GM23338 (cell line): ENCODE measurements around the gene RNF217. TPM values are rescaled to one million over a fixed set of nuclear protein-coding genes. Genes with fewer than 3 reads are reported as not detected.

Experiments used
- ATAC-seq: fragments of 200-7000 bp; cut with Tn5 transposase; 3 replicates; pipeline ENCODE4 v1.9.1; 2020
- DNase-seq: peaks from one replicate; pipeline ENCODE4 v3.0.0-alpha.2; 2015; ENCODE audit warnings: low spot score
- H2AFZ ChIP-seq: fragments of 200-600 bp; sonication (generic); 2 replicates; pipeline ENCODE4 v1.8.0; 2016; ENCODE audit warnings: antibody characterized with exemption, mild to moderate bottlenecking, moderate library complexity
- H3F3A ChIP-seq: fragments of 200-600 bp; sonication (generic); replicated peaks from 2 replicates; pipeline ENCODE4 v1.8.0; 2017; ENCODE audit warnings: antibody characterized with exemption, mixed run types, low read depth
- H3K27ac ChIP-seq: fragments of 200-600 bp; sonication (generic); 2 replicates; pipeline ENCODE4 v1.6.1; 2016; ENCODE audit warnings: low read depth
- H3K27me3 ChIP-seq: fragments of 200-600 bp; sonication (generic); 2 replicates; pipeline ENCODE4 v1.8.0; 2016; ENCODE audit warnings: mild to moderate bottlenecking, mixed run types, moderate library complexity; ENCODE audit not compliant: insufficient read depth
- H3K36me3 ChIP-seq: fragments of 200-600 bp; sonication (generic); 2 replicates; pipeline ENCODE4 v1.8.0; 2016; ENCODE audit warnings: mild to moderate bottlenecking; ENCODE audit not compliant: insufficient read depth
- H3K4me1 ChIP-seq: fragments of 200-600 bp; sonication (generic); 2 replicates; pipeline ENCODE4 v1.8.0; 2016; ENCODE audit warnings: mild to moderate bottlenecking, moderate library complexity; ENCODE audit not compliant: insufficient read depth
- H3K4me2 ChIP-seq: fragments of 200-600 bp; sonication (generic); 2 replicates; pipeline ENCODE4 v1.7.1; 2017; ENCODE audit warnings: mixed run types
- H3K4me3 ChIP-seq: fragments of 200-600 bp; sonication (generic); 2 replicates; pipeline ENCODE4 v1.6.1; 2016; ENCODE audit warnings: mixed run types
- H3K79me2 ChIP-seq: fragments of 200-600 bp; sonication (generic); replicated peaks from 2 replicates; pipeline ENCODE4 v1.8.0; 2017; ENCODE audit warnings: mild to moderate bottlenecking; ENCODE audit not compliant: insufficient read depth
- H3K9me2 ChIP-seq: fragments of 200-600 bp; sonication (generic); 2 replicates; pipeline ENCODE4 v1.8.0; 2017; ENCODE audit not compliant: insufficient read depth
- H4K20me1 ChIP-seq: fragments of 200-600 bp; sonication (generic); replicated peaks from 2 replicates; pipeline ENCODE4 v1.8.0; 2017; ENCODE audit warnings: mild to moderate bottlenecking; ENCODE audit not compliant: insufficient read depth
- H3K27ac Mint-ChIP-seq: 2 replicates; pipeline ENCODE4 v1.8.0; 2020; ENCODE audit warnings: inconsistent platforms, mild to moderate bottlenecking, moderate library complexity, mixed read lengths
- H3K27me3 Mint-ChIP-seq: 3 replicates; pipeline ENCODE4 v1.8.0; 2022; ENCODE audit warnings: low read depth, mild to moderate bottlenecking, moderate library complexity, mixed read lengths, inconsistent platforms; ENCODE audit not compliant: insufficient read depth, poor library complexity
- H3K36me3 Mint-ChIP-seq: 3 replicates; pipeline ENCODE4 v1.8.0; 2021; ENCODE audit warnings: low read depth, mild to moderate bottlenecking, inconsistent platforms, moderate library complexity, mixed read lengths
- H3K4me1 Mint-ChIP-seq: 3 replicates; pipeline ENCODE4 v1.8.0; 2020; ENCODE audit warnings: mild to moderate bottlenecking, inconsistent platforms, mixed read lengths
- H3K4me3 Mint-ChIP-seq: 3 replicates; pipeline ENCODE4 v1.8.0; 2021; ENCODE audit warnings: moderate library complexity, mild to moderate bottlenecking, inconsistent platforms, mixed read lengths
- H3K9me3 Mint-ChIP-seq: 3 replicates; pipeline ENCODE4 v1.8.0; 2020; ENCODE audit warnings: moderate library complexity, mild to moderate bottlenecking, inconsistent platforms, mixed read lengths
- CREB1 ChIP-seq: fragments of 250-450 bp; sonication (Bioruptor Pico); IDR thresholded peaks from 2 replicates; pipeline ENCODE4 v1.5.0; 2020; ENCODE audit warnings: low read depth, mild to moderate bottlenecking, moderate library complexity
- CTCF ChIP-seq, 2 experiments: fragments of 200-600 bp in 1 of 2; sonication (generic) in 1 of 2; conservative IDR thresholded peaks; 2 replicates each; pipeline versions ENCODE4 v1.5.1 to v1.6.1; 2016 to 2017; ENCODE audit warnings: antibody characterized with exemption in 2 of 2, low read depth in 2 of 2, mild to moderate bottlenecking in 2 of 2, moderate library complexity in 1 of 2
- ETS1 ChIP-seq: IDR thresholded peaks from 2 replicates; pipeline ENCODE4 v1.6.1; 2016; ENCODE audit warnings: antibody characterized with exemption
- EZH2 ChIP-seq: fragments of 200-600 bp; sonication (generic); IDR thresholded peaks from one replicate; pipeline ENCODE4 v1.8.0; 2017; ENCODE audit warnings: antibody characterized with exemption, mild to moderate bottlenecking, low read depth; ENCODE audit not compliant: unreplicated experiment
- EZH2phosphoT487 ChIP-seq: fragments of 200-600 bp; sonication (generic); IDR thresholded peaks from one replicate; pipeline ENCODE4 v1.8.1; 2018; ENCODE audit warnings: antibody characterized with exemption; ENCODE audit not compliant: unreplicated experiment
- JUNB ChIP-seq: IDR thresholded peaks from one replicate; pipeline ENCODE4 v1.6.1; 2016; ENCODE audit warnings: antibody characterized with exemption; ENCODE audit not compliant: unreplicated experiment
- NANOG ChIP-seq: IDR thresholded peaks from 2 replicates; pipeline ENCODE4 v1.6.1; 2016; ENCODE audit warnings: antibody characterized with exemption, borderline replicate concordance
- POLR2AphosphoS5 ChIP-seq: IDR thresholded peaks from 2 replicates; pipeline ENCODE4 v1.6.1; 2016; ENCODE audit warnings: antibody characterized with exemption, low read depth
- REST ChIP-seq: IDR thresholded peaks from one replicate; pipeline ENCODE4 v1.6.1; 2018; ENCODE audit warnings: antibody characterized with exemption; ENCODE audit not compliant: unreplicated experiment
- STAT1 ChIP-seq: IDR thresholded peaks from one replicate; pipeline ENCODE4 v1.6.1; 2016; ENCODE audit warnings: antibody characterized with exemption; ENCODE audit not compliant: unreplicated experiment
- ZNF114 ChIP-seq: fragments of 250-450 bp; sonication (Bioruptor Pico); IDR thresholded peaks from 2 replicates; pipeline ENCODE4 v1.5.0; 2020; ENCODE audit warnings: mild to moderate bottlenecking, moderate library complexity
- polyA plus RNA-seq: library from polyadenylated mRNA; unstranded; fragments of >200 nt; fragmentation: Nextera tagmentation; extraction: Ambion mirVana; gene quantifications from 2 replicates; pipeline ENCODE4 v1.2.1, GENCODE V29; 2016
- total RNA-seq: library from RNA; depleted of rRNA; stranded (reverse); fragments of >200 nt; shearing (Covaris generic); gene quantifications from 2 replicates; pipeline ENCODE4 v1.2.3, GENCODE V29; 2014

RNF217 gene
- total and polyA plus RNA-seq, 2 experiments from 2014 or later = 1.7 to 6.2 TPM

GRCh38 chr6:125013938-125014660 lies 51.9 kb downstream of the RNF217 start (continued):
- TF ChIP-seq REST (no peak), CREB1 (CRISPR knock-in tag) (no peak), NANOG (no peak), ETS1 (no peak), CTCF (conservative IDR thresholded peaks at IDR 0.05; ENCODE audit: low read depth in 2 of 2) (no peak), STAT1 (no peak), ZNF114 (CRISPR knock-in tag) (no peak), EZH2phosphoT487 (no peak), JUNB (no peak), POLR2AphosphoS5 (no peak)

- Histone ChIP-seq H3K4me1 (peaks cover 15% of the 10 kb centered on the region), H3K36me3 (no peaks in the 10 kb centered on the region), H3K27ac (no peak overlapping the region), H3K27me3 (no peaks in the 10 kb centered on the region), H4K20me1 (no peaks in the 10 kb centered on the region), H3K4me3 (no peak overlapping the region), H3K4me2 (no peak overlapping the region), H3K79me2 (no peaks in the 10 kb centered on the region), H3K9me2 (no peaks in the 10 kb centered on the region), H2AFZ (no peak overlapping the region), H3F3A (no peaks in the 10 kb centered on the region)
- TF ChIP-seq JUNB (no peak), POLR2AphosphoS5 (no peak), EZH2 (no peak)
- ATAC-seq = no peak
- peaks cover 21% of the 10 kb centered on the region for H3K4me1 Mint-ChIP-seq
- no peaks in the 10 kb centered on the region for H3K9me3 Mint-ChIP-seq
- DNase-seq = no peak
- H3K36me3 Mint-ChIP-seq = no peaks in the 10 kb centered on the region
- no peak overlapping the region for H3K27ac Mint-ChIP-seq
- no peak overlapping the region for H3K4me3 Mint-ChIP-seq
- H3K27me3 Mint-ChIP-seq = no peaks in the 10 kb centered on the region
These were observed 52.4 kb downstream of the RNF217 start for GRCh38 chr6:125014661-125014957.
